Lung (tissue), 12 donors: ENCODE results near the gene RASA2. TPM values are rescaled to one million over a fixed set of nuclear protein-coding genes. Genes with fewer than 3 reads are reported as not detected.

Experiments used
- ATAC-seq: fragments of 200-7000 bp; cut with Tn5 transposase; one replicate; pipeline ENCODE4 v1.9.1; 2020; ENCODE audit warnings: moderate number of reproducible peaks; ENCODE audit not compliant: insufficient read depth, low FRiP score
- DNase-seq, 3 donors: peaks; one replicate each; pipeline ENCODE4 v3.0.0-alpha.2; 2013 to 2017
- H3K27ac ChIP-seq, 2 donors: one replicate each; pipeline ENCODE4 v1.5.1; 2013; ENCODE audit warnings: mild to moderate bottlenecking in 2 of 2, moderate library complexity in 2 of 2, control low read depth in 1 of 2, inconsistent platforms in 1 of 2, low read depth in 1 of 2, low read length in 1 of 2
- H3K27me3 ChIP-seq, 3 donors: one replicate each; pipeline ENCODE4 v1.5.1; 2013; ENCODE audit warnings: low read length in 2 of 3; ENCODE audit not compliant: control insufficient read depth in 3 of 3, insufficient read depth in 3 of 3
- H3K36me3 ChIP-seq, 4 donors: one replicate each; pipeline ENCODE4 v1.5.1; 2013; ENCODE audit warnings: low read length in 4 of 4, mild to moderate bottlenecking in 1 of 4, moderate library complexity in 1 of 4; ENCODE audit not compliant: control insufficient read depth in 4 of 4, insufficient read depth in 4 of 4
- H3K4me1 ChIP-seq, 5 donors: one replicate each; pipeline ENCODE4 v1.5.1; 2013; ENCODE audit warnings: low read length in 5 of 5, mild to moderate bottlenecking in 2 of 5, moderate library complexity in 1 of 5; ENCODE audit not compliant: control insufficient read depth in 5 of 5, insufficient read depth in 5 of 5
- H3K4me3 ChIP-seq: one replicate; pipeline ENCODE4 v1.5.1; 2013; ENCODE audit warnings: mild to moderate bottlenecking, control low read depth, moderate library complexity
- H3K9ac ChIP-seq, 2 donors: one replicate each; pipeline ENCODE4 v1.5.1; 2013; ENCODE audit warnings: low read length in 2 of 2, control low read depth in 1 of 2; ENCODE audit not compliant: insufficient read depth in 1 of 2
- H3K9me3 ChIP-seq, 4 donors: one replicate each; pipeline ENCODE4 v1.5.1; 2013; ENCODE audit warnings: low read length in 3 of 4, mild to moderate bottlenecking in 1 of 4, moderate library complexity in 1 of 4; ENCODE audit not compliant: control insufficient read depth in 4 of 4, insufficient read depth in 3 of 4
- CTCF ChIP-seq: IDR thresholded peaks from 2 replicates; pipeline ENCODE4 v1.5.1; 2012; ENCODE audit warnings: mild to moderate bottlenecking; ENCODE audit errors: control extremely low read depth, extremely low read depth
- WGBS, 2 donors: extraction: QIAGEN DNeasy Blood & Tissue Kit; methylation state at CpG; one replicate each; pipeline ENCODE4 v1.1.7; 2013; 5-methylcytosine and 5-hydroxymethylcytosine counted together
- polyA plus RNA-seq, 2 donors: library from polyadenylated mRNA; stranded (reverse); fragments of 200-250 nt; gene quantifications; one replicate each; pipeline ENCODE4 v1.2.1, GENCODE V29; 2013
- total RNA-seq, 2 donors: library from RNA; depleted of rRNA in 1 of 2; stranded (reverse); fragments of >200 nt in 1 of 2; gene quantifications; one replicate each; pipeline ENCODE4 v1.2.1, GENCODE V29; 2014 to 2021
- donor health status: control.
- donor health status: control.
- donor health status: Bipolar disorder and iron deficiency.
- donor health status: healthy.
- donor health status: DM: yes; HTN: yes; CAD: no.

RASA2 gene
- total and polyA plus RNA-seq, 4 donors, result 6.8 to 27.4 (median 12.9) TPM

- no peak for TF ChIP-seq CTCF
- DNase-seq, result peak in 2 of 3 donors; percentile 31 to 45
- H3K4me1 ChIP-seq, result no peaks in the 10 kb centered on the region
- no peak overlapping the region for H3K4me3 ChIP-seq
- ATAC-seq, result no peak
- no peaks in the 10 kb centered on the region for H3K27me3 ChIP-seq
- H3K9ac ChIP-seq, result no peak overlapping the region
- WGBS, 2 donors, result 78 to 89% methylated on average over 4 of the region's 4 CpGs
- no peak overlapping the region for H3K27ac ChIP-seq
- no peaks in the 10 kb centered on the region for H3K9me3 ChIP-seq
- peaks cover 10 to 24% (median 16%) of the 10 kb centered on the region in 4 donors for H3K36me3 ChIP-seq
Observed at GRCh38 chr3:141578202-141578973, 91.6 kb downstream of the RASA2 start.

DNA sequence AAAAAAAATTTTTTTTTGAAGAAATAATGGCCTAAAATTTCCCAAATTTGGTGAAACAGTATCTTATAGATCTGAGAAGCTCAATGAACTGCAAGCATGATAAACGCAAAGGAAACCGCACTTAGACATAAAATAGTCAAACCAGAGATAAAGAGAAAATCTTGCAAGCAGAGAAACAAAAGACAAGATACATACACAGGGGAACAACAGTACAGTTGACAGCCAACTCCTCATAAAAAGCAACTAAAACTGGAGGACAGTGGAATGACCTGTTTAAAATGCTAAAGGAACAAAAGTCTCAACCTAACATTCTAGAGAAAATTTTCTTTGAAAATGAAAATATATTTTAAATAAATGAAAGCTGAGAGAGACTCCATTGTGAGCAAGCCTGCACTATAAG is 107.5 kb downstream of the RASA2 start:
- no peak for TF ChIP-seq CTCF
- no peaks in the 10 kb centered on the region for H3K27me3 ChIP-seq
- DNase-seq (no peak), ATAC-seq (no peak)
- H3K27ac ChIP-seq, result no peak overlapping the region
- H3K4me3 ChIP-seq, result no peak overlapping the region
- H3K9ac ChIP-seq, result no peak overlapping the region
- peaks cover 8 to 34% (median 17%) of the 10 kb centered on the region in 4 donors for H3K36me3 ChIP-seq
- 97 to 98% methylated on average over 2 of the region's 2 CpGs for WGBS, 2 donors
- H3K4me1 ChIP-seq, result no peaks in the 10 kb centered on the region
- no peaks in the 10 kb centered on the region for H3K9me3 ChIP-seq

DNA sequence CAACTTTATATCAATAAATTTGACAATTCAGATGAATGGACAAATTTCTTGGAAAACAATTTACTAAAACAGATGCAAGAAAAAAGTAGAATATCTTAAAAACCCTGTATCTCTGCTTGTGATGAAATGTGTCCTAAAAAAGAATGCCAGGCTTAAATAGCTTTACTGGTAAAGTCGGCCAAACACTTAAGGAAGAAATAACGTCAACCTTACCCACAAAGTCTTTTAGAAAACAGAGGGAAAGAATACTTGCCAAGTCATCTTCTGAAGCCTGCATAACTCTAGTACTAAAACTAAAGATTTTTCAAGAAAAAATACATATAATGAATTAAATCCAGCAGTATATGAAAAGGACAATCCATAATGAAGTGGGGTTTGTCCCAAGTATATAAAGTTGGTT is 111.1 kb downstream of the RASA2 start:
- H3K9ac ChIP-seq, result no peak overlapping the region
- ATAC-seq (no peak), DNase-seq (no peak)
- H3K27me3 ChIP-seq, result no peaks in the 10 kb centered on the region
- TF ChIP-seq CTCF, result no peak
- peaks cover 0 to 4% (median 2%) of the 10 kb centered on the region in 4 donors for H3K9me3 ChIP-seq
- no peaks in the 10 kb centered on the region for H3K4me1 ChIP-seq
- no peak overlapping the region for H3K27ac ChIP-seq
- H3K36me3 ChIP-seq, result peaks cover 10 to 35% (median 17%) of the 10 kb centered on the region in 4 donors
- H3K4me3 ChIP-seq, result no peak overlapping the region
- WGBS, 2 donors, result 72 to 79% methylated on average over 2 of the region's 2 CpGs
